Uterus (tissue), 4 donors: ENCODE measurements around the gene PIGO. TPM values are rescaled to one million over a fixed set of nuclear protein-coding genes. Genes with fewer than 3 reads are reported as not detected.

ENCODE experiments used
- DNase-seq, 2 donors: peaks; one replicate each; pipeline ENCODE4 v3.0.0-alpha.2; 2019 to 2020
- H3K27ac ChIP-seq, 2 donors: fragments of 200-600 bp; sonication (generic); 1 replicate in 1 of 2; 2 replicates in 1 of 2; pipeline ENCODE4 v1.5.1; 2016 to 2018
- H3K27me3 ChIP-seq, 2 donors: fragments of 200-600 bp; sonication (generic); one replicate each; pipeline ENCODE4 v1.5.1; 2018 to 2019; ENCODE audit warnings: control low read depth in 1 of 2
- H3K36me3 ChIP-seq, 2 donors: fragments of 200-600 bp; sonication (generic); one replicate each; pipeline ENCODE4 v1.5.1; 2019; ENCODE audit warnings: control low read depth in 1 of 2
- H3K4me1 ChIP-seq, 2 donors: fragments of 200-600 bp; sonication (generic); one replicate each; pipeline ENCODE4 v1.5.1; 2018 to 2019; ENCODE audit warnings: control low read depth in 1 of 2
- H3K4me3 ChIP-seq, 2 donors: fragments of 200-600 bp; sonication (generic); 1 replicate in 1 of 2; 2 replicates in 1 of 2; pipeline ENCODE4 v1.5.1; 2018 to 2019; ENCODE audit warnings: mild to moderate bottlenecking in 1 of 2
- H3K9me3 ChIP-seq, 2 donors: fragments of 200-600 bp; sonication (generic); one replicate each; pipeline ENCODE4 v1.5.1; 2019; ENCODE audit warnings: control low read depth in 1 of 2
- CTCF ChIP-seq, 4 experiments: fragments of 200-600 bp in 2 of 4; fragments of 450-650 bp in 2 of 4; sonication (generic) in 2 of 4; IDR thresholded peaks; one replicate each; pipeline ENCODE4 v1.5.1; 2016 to 2019; ENCODE audit warnings: antibody characterized with exemption in 4 of 4, mild to moderate bottlenecking in 2 of 4, moderate library complexity in 1 of 4
- POLR2A ChIP-seq, 2 donors: fragments of 450-650 bp; IDR thresholded peaks; one replicate each; pipeline ENCODE4 v1.6.1; 2016; ENCODE audit warnings: antibody characterized with exemption in 2 of 2, mild to moderate bottlenecking in 1 of 2, moderate library complexity in 1 of 2
- intact Hi-C: fragments of 100-400 bp; cut with DNase I; formaldehyde crosslinking; loops from one replicate; pipeline ENCODE4 v1.15.1; 2023; ENCODE audit warnings: low total_unique reads
- total RNA-seq, 4 donors: library from RNA; depleted of rRNA in 3 of 4; stranded (reverse); fragments of >200 nt in 3 of 4; gene quantifications; one replicate each; pipeline versions ENCODE4 v1.1.0 to v1.2.4, GENCODE V29; 2014 to 2023
- donor health status: DM: yes; HTN: yes; CAD: no.

Gene PIGO
- total RNA-seq: 10 to 100 TPM in 3 of 4 donors, 1 to 10 TPM in 1; 2.8 to 21.5 (median 14.6) TPM

- H3K4me3 ChIP-seq: peak within 1 kb of the TSS; percentile 78 to 93
- intact Hi-C loops: no loop called here
- TF ChIP-seq POLR2A (IDR thresholded peaks at IDR 0.05) (peak in 1 of 2 donors; percentile 65), CTCF (IDR thresholded peaks at IDR 0.05) (peak; percentile 70 to 79 (median 74))
- H3K27ac ChIP-seq: peak within 1 kb of the TSS; percentile 94
- H3K27me3 ChIP-seq: no peaks in the 10 kb centered on the region
- peaks cover 0 to 4% of the 10 kb centered on the region in 2 donors for H3K4me1 ChIP-seq
- DNase-seq: peak; percentile 79 to 86
- H3K36me3 ChIP-seq: no peaks in the 10 kb centered on the region
- no peaks in the 10 kb centered on the region for H3K9me3 ChIP-seq
These were observed at the start of gene PIGO for GRCh38 chr9:35096035-35096849. PIGO (minus strand) TSS chr9:35096591; CDS start chr9:35095565, 1,026 bp downstream.

GRCh38 chr9:35142037-35142436 is 45.6 kb upstream of the PIGO start:
- Histone ChIP-seq H3K27ac (no peak overlapping the region), H3K4me1 (no peaks in the 10 kb centered on the region), H3K27me3 (no peaks in the 10 kb centered on the region), H3K36me3 (no peaks in the 10 kb centered on the region), H3K4me3 (no peak overlapping the region), H3K9me3 (peaks cover 0 to 11% of the 10 kb centered on the region in 2 donors)
- no peak for DNase-seq
- no peak for TF ChIP-seq POLR2A (IDR thresholded peaks at IDR 0.05)
- no peak for TF ChIP-seq CTCF (IDR thresholded peaks at IDR 0.05)
- intact Hi-C loops: no loop called here

- Histone ChIP-seq H3K4me3 (no peak overlapping the region), H3K27ac (no peak overlapping the region), H3K4me1 (no peaks in the 10 kb centered on the region), H3K9me3 (peaks cover 0 to 11% of the 10 kb centered on the region in 2 donors), H3K27me3 (no peaks in the 10 kb centered on the region), H3K36me3 (no peaks in the 10 kb centered on the region)
- intact Hi-C loops: no loop called here
- DNase-seq: no peak
- TF ChIP-seq POLR2A (IDR thresholded peaks at IDR 0.05): no peak
- TF ChIP-seq CTCF (IDR thresholded peaks at IDR 0.05): no peak
These were observed 43.7 kb upstream of the PIGO start for GRCh38 chr9:35140093-35140492.

- TF ChIP-seq POLR2A (IDR thresholded peaks at IDR 0.05) (no peak), CTCF (IDR thresholded peaks at IDR 0.05) (no peak)
- H3K4me3 ChIP-seq: no peak overlapping the region
- intact Hi-C loops: no loop called here
- no peaks in the 10 kb centered on the region for H3K4me1 ChIP-seq
- peaks cover 0 to under 1% of the 10 kb centered on the region in 2 donors for H3K9me3 ChIP-seq
- no peak overlapping the region for H3K27ac ChIP-seq
- H3K27me3 ChIP-seq: no peaks in the 10 kb centered on the region
- no peak for DNase-seq
- H3K36me3 ChIP-seq: no peaks in the 10 kb centered on the region
These were observed 40.5 kb upstream of the PIGO start for GRCh38 chr9:35136866-35137265.

- H3K27ac ChIP-seq: no peak overlapping the region
- no peak overlapping the region for H3K4me3 ChIP-seq
- no peaks in the 10 kb centered on the region for H3K9me3 ChIP-seq
- H3K27me3 ChIP-seq: no peaks in the 10 kb centered on the region
- no peaks in the 10 kb centered on the region for H3K36me3 ChIP-seq
- H3K4me1 ChIP-seq: no peaks in the 10 kb centered on the region
- TF ChIP-seq CTCF (IDR thresholded peaks at IDR 0.05): no peak
- TF ChIP-seq POLR2A (IDR thresholded peaks at IDR 0.05): no peak
- intact Hi-C loops: no loop called here
- DNase-seq: no peak
These were observed 39.6 kb upstream of the PIGO start for GRCh38 chr9:35135988-35136387.
